HS-5 (cell line): ENCODE results near the gene CXorf66.
"Not testable (repeated sequence)": the region's sequence is repeated elsewhere in the genome, so short reads cannot be mapped to it uniquely, and the experiment has no call there.

ENCODE experiments used
- DNase-seq: peaks from one replicate; pipeline ENCODE4 v3.0.0-alpha.2; 2012; ENCODE audit warnings: low read depth

CXorf66 gene

DNA sequence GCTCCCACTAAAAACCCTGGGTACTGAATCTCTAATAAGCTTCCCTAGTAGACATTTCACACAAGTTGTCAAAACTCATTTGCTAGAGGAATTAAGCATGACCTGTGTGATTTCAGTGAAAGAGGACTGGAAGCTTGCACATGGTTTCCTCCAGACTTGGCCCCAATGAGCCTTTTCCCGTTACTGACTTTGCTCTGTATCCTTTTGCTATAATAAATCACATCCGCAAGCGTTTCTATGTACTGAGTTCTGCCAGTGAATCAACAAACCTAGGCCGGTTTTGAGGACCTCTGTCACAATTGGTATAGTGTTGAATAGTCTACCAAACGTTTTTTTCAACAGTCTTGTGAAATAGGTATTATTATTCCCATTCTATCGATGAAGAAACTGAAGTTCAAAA lies 40.6 kb downstream of the CXorf66 start:
- no peak for DNase-seq

DNA sequence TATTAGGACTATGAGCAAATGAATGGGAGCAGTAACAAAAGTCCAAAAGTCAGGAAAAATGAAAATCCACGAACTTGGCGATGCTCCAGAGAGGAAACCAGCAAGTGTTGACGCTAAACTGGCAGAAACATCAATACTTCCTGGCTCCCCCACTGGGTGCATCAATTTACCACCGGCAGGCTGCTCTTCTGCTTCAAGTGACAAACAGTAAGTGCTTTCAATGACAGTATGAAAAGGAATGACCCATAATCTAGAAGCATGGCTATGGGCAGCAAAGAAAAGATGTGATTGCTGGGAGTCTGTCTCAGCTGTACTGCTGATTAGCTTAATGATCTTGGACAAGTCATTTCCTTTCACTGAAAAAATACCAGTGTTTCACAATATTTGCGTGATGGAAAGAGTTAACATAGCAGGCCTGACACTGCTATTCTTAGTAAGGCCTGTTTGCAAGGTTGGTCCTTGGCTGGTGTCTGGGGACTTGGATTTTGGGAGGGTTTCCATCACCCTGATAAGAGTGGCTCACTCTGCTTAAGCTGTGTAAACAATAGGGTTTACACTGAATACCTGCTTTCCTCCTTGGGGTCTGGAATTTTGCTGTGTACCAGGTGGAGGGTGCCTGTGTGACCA lies 41.1 kb downstream of the CXorf66 start:
- no peak for DNase-seq

- not testable (repeated sequence) for DNase-seq
Observed at GRCh38 chrX:139921142-139921541, 44.2 kb downstream of the CXorf66 start.

DNA sequence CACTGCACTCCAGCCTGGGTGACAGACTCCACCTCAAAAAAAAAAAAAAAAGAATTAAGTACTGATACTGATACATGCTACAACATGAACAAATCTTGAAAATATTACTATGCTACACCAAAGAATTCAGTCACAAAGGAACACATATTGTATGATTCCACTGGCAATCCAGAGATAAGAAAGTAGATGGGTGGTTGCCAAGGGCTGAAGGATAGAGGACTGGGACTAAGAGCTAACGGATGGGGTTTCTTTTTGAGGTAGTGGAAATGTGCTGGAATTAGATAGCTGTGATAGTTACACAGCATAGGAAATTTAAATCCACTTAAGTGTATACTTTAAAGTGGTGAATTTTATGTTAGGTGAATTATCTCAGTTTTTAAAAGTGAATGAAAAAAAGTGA lies 45.0 kb downstream of the CXorf66 start:
- no peak for DNase-seq

- no peak for DNase-seq
Observed at GRCh38 chrX:139914421-139914820, 50.9 kb downstream of the CXorf66 start.

- no peak for DNase-seq
Observed at GRCh38 chrX:139909712-139910111, 55.6 kb downstream of the CXorf66 start.

- no peak for DNase-seq
Observed at GRCh38 chrX:139907078-139907477, 58.2 kb downstream of the CXorf66 start.

- no peak for DNase-seq
Observed at GRCh38 chrX:139905743-139906142, 59.6 kb downstream of the CXorf66 start.
